Measurements from ENCODE around the gene ST6GALNAC5.

DNA sequence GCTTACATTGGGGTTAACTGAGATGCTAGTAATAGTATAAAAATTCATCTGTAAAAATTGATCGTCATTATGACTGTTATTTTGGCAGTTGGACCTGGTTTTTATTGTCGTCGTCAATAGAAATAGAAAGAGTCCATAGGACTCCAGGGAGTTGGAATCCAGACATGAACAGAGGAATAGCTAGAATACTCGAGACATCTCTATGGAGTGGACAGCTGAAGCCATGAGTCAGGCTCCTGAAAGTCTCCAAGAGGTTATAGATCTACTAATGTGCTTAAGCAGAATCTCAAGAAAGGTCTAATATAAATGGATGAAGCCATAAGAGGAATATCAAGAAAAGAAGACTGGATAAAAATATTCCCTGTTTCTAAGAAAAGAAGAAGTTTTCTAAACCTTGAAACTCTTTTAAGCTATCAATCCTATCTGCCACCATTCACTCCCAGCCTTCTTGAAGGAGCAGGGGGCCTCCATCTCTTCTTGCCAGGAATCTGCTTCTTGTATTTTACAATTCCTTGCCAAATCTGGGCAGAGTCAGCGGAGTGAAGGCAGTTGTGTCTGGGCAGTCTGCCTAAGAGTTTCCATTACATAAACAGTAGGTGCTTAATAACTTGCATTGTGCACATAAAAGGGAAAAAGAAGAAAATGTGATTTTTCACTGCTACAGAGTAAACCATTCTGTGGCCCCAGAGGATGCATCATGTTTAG lies 163.3 kb downstream of the ST6GALNAC5 start:
- TF ChIP-seq, protein P1, sequence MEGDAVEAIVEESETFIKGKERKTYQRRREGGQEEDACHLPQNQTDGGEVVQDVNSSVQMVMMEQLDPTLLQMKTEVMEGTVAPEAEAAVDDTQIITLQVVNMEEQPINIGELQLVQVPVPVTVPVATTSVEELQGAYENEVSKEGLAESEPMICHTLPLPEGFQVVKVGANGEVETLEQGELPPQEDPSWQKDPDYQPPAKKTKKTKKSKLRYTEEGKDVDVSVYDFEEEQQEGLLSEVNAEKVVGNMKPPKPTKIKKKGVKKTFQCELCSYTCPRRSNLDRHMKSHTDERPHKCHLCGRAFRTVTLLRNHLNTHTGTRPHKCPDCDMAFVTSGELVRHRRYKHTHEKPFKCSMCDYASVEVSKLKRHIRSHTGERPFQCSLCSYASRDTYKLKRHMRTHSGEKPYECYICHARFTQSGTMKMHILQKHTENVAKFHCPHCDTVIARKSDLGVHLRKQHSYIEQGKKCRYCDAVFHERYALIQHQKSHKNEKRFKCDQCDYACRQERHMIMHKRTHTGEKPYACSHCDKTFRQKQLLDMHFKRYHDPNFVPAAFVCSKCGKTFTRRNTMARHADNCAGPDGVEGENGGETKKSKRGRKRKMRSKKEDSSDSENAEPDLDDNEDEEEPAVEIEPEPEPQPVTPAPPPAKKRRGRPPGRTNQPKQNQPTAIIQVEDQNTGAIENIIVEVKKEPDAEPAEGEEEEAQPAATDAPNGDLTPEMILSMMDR (IDR thresholded peaks at IDR 0.05): no peak
- no peak for TF ChIP-seq POLR2A (IDR thresholded peaks at IDR 0.05)
